ENCODE data around the gene SCFD1.
"Not testable (repeated sequence)": the region's sequence is repeated elsewhere in the genome, so short reads cannot be mapped to it uniquely, and the experiment has no call there.

Gene SCFD1

GRCh38 chr14:30597504-30597903 lies 24.6 kb upstream of the SCFD1 start:
- no peak overlapping the region for H3K4me3 ChIP-seq (ENCODE audit: low read depth, low read length)
- TF ChIP-seq CTCF (IDR thresholded peaks at IDR 0.05; ENCODE audit: low read depth, low read length, missing control alignments), result no peak
- DNase-seq (ENCODE audit: low read depth), result no peak

GRCh38 chr14:30600922-30601918 lies 20.9 kb upstream of the SCFD1 start:
- no peak for DNase-seq (ENCODE audit: low read depth)
- no peak for TF ChIP-seq CTCF (IDR thresholded peaks at IDR 0.05; ENCODE audit: low read depth, low read length, missing control alignments)
- no peak overlapping the region for H3K4me3 ChIP-seq (ENCODE audit: low read depth, low read length)

- TF ChIP-seq CTCF (IDR thresholded peaks at IDR 0.05; ENCODE audit: low read depth, low read length, missing control alignments), result no peak
- no peak for DNase-seq (ENCODE audit: low read depth)
- no peak overlapping the region for H3K4me3 ChIP-seq (ENCODE audit: low read depth, low read length)
Observed at GRCh38 chr14:30603402-30603801, 18.7 kb upstream of the SCFD1 start.

- H3K4me3 ChIP-seq (ENCODE audit: low read depth, low read length); DNase-seq (ENCODE audit: low read depth): not testable (repeated sequence)
Observed at GRCh38 chr14:30604696-30605095, 17.4 kb upstream of the SCFD1 start.

GRCh38 chr14:30607156-30607780 lies 14.9 kb upstream of the SCFD1 start:
- no peak for TF ChIP-seq CTCF (IDR thresholded peaks at IDR 0.05; ENCODE audit: low read depth, low read length, missing control alignments)
- no peak overlapping the region for H3K4me3 ChIP-seq (ENCODE audit: low read depth, low read length)
- DNase-seq (ENCODE audit: low read depth), result no peak

GRCh38 chr14:30608533-30609006 lies 13.5 kb upstream of the SCFD1 start:
- H3K4me3 ChIP-seq (ENCODE audit: low read depth, low read length), result no peak overlapping the region
- DNase-seq (ENCODE audit: low read depth), result no peak
- TF ChIP-seq CTCF (IDR thresholded peaks at IDR 0.05; ENCODE audit: low read depth, low read length, missing control alignments), result no peak

- peak; percentile 9 for TF ChIP-seq CTCF (IDR thresholded peaks at IDR 0.05; ENCODE audit: low read depth, low read length, missing control alignments)
- no peak for DNase-seq (ENCODE audit: low read depth)
- H3K4me3 ChIP-seq (ENCODE audit: low read depth, low read length), result no peak overlapping the region
Observed at GRCh38 chr14:30610787-30611343, 11.3 kb upstream of the SCFD1 start.
